IPS-20b (cell line): Measurements from ENCODE around the gene NLGN1.
"Not testable (repeated sequence)": the region's sequence is repeated elsewhere in the genome, so short reads cannot be mapped to it uniquely, and the experiment has no call there.

Experiments
- H3K27ac ChIP-seq: one replicate; pipeline ENCODE4 v1.5.1; 2013; ENCODE audit warnings: low read length
- H3K27me3 ChIP-seq: 2 replicates; pipeline ENCODE4 v1.6.1; 2013; ENCODE audit warnings: mild to moderate bottlenecking, low read length, inconsistent platforms; ENCODE audit not compliant: insufficient read depth
- H3K36me3 ChIP-seq: 2 replicates; pipeline ENCODE4 v1.6.1; 2013; ENCODE audit warnings: low read depth, mild to moderate bottlenecking, inconsistent platforms, low read length, moderate library complexity; ENCODE audit not compliant: insufficient read depth
- H3K4me1 ChIP-seq: 2 replicates; pipeline ENCODE4 v1.6.1; 2013; ENCODE audit warnings: mild to moderate bottlenecking, control low read depth, inconsistent platforms, low read length, moderate library complexity; ENCODE audit not compliant: insufficient read depth
- H3K4me3 ChIP-seq: 2 replicates; pipeline ENCODE4 v1.5.1; 2013; ENCODE audit warnings: mild to moderate bottlenecking, low read length, inconsistent platforms
- H3K9ac ChIP-seq: 2 replicates; pipeline ENCODE4 v1.6.1; 2013; ENCODE audit warnings: low read depth, mild to moderate bottlenecking, inconsistent platforms, low read length, moderate library complexity
- H3K9me3 ChIP-seq: 2 replicates; pipeline ENCODE4 v1.6.1; 2013; ENCODE audit warnings: mild to moderate bottlenecking, low read depth, low read length, inconsistent platforms; ENCODE audit not compliant: insufficient read depth

NLGN1 gene

GRCh38 chr3:173513123-173513522 lies 115.6 kb downstream of the NLGN1 start:
- Histone ChIP-seq H3K4me1 (no peaks in the 10 kb centered on the region), H3K27me3 (no peaks in the 10 kb centered on the region), H3K36me3 (no peaks in the 10 kb centered on the region), H3K27ac (no peak overlapping the region), H3K9me3 (no peaks in the 10 kb centered on the region), H3K9ac (no peak overlapping the region), H3K4me3 (no peak overlapping the region)

- Histone ChIP-seq H3K4me3 (no peak overlapping the region), H3K9ac (no peak overlapping the region), H3K27me3 (no peaks in the 10 kb centered on the region), H3K36me3 (no peaks in the 10 kb centered on the region), H3K9me3 (no peaks in the 10 kb centered on the region), H3K4me1 (0 out of 2 replicates have a peak, but pooled peaks cover 3% of the 10 kb centered on the region), H3K27ac (no peak overlapping the region)
Observed at GRCh38 chr3:173529062-173529711, 131.6 kb downstream of the NLGN1 start.

GRCh38 chr3:173531602-173532001 lies 134.1 kb downstream of the NLGN1 start:
- Histone ChIP-seq H3K4me1 (0 out of 2 replicates have a peak, but pooled peaks cover 3% of the 10 kb centered on the region), H3K27me3 (no peaks in the 10 kb centered on the region), H3K9ac (no peak overlapping the region), H3K27ac (no peak overlapping the region), H3K4me3 (no peak overlapping the region), H3K9me3 (no peaks in the 10 kb centered on the region), H3K36me3 (no peaks in the 10 kb centered on the region)

GRCh38 chr3:173538410-173538809 lies 140.9 kb downstream of the NLGN1 start:
- Histone ChIP-seq H3K9ac (no peak overlapping the region), H3K27me3 (no peaks in the 10 kb centered on the region), H3K4me3 (no peak overlapping the region), H3K36me3 (no peaks in the 10 kb centered on the region), H3K27ac (no peak overlapping the region), H3K4me1 (no peaks in the 10 kb centered on the region), H3K9me3 (no peaks in the 10 kb centered on the region)

GRCh38 chr3:173545590-173545989 lies 148.0 kb downstream of the NLGN1 start:
- H3K36me3 ChIP-seq, H3K4me1 ChIP-seq, H3K4me3 ChIP-seq, H3K9me3 ChIP-seq, H3K27ac ChIP-seq, H3K9ac ChIP-seq, H3K27me3 ChIP-seq: not testable (repeated sequence)

GRCh38 chr3:173547070-173547469 lies 149.5 kb downstream of the NLGN1 start:
- no peaks in the 10 kb centered on the region for H3K36me3 ChIP-seq
- H3K27me3 ChIP-seq = no peaks in the 10 kb centered on the region
- H3K4me3 ChIP-seq = no peak overlapping the region
- no peaks in the 10 kb centered on the region for H3K4me1 ChIP-seq
- no peak overlapping the region for H3K27ac ChIP-seq
- no peak overlapping the region for H3K9ac ChIP-seq
- no peaks in the 10 kb centered on the region for H3K9me3 ChIP-seq

GRCh38 chr3:173548261-173548660 lies 150.7 kb downstream of the NLGN1 start:
- Histone ChIP-seq H3K27me3 (no peaks in the 10 kb centered on the region), H3K9ac (no peak overlapping the region), H3K36me3 (no peaks in the 10 kb centered on the region), H3K4me3 (no peak overlapping the region), H3K4me1 (no peaks in the 10 kb centered on the region), H3K27ac (no peak overlapping the region), H3K9me3 (no peaks in the 10 kb centered on the region)

GRCh38 chr3:173552526-173552925 lies 155.0 kb downstream of the NLGN1 start:
- Histone ChIP-seq H3K4me3 (no peak overlapping the region), H3K9ac (no peak overlapping the region), H3K9me3 (no peaks in the 10 kb centered on the region)

GRCh38 chr3:173553635-173554280 lies 156.2 kb downstream of the NLGN1 start:
- Histone ChIP-seq H3K9ac (no peak overlapping the region), H3K36me3 (no peaks in the 10 kb centered on the region)

More at GRCh38 chr3:173552526-173552925, 155.0 kb downstream of the NLGN1 start:
- no peaks in the 10 kb centered on the region for H3K36me3 ChIP-seq
- H3K27me3 ChIP-seq = no peaks in the 10 kb centered on the region
- H3K4me1 ChIP-seq = no peaks in the 10 kb centered on the region
- H3K27ac ChIP-seq = no peak overlapping the region

GRCh38 chr3:173556546-173556945 lies 159.0 kb downstream of the NLGN1 start:
- Histone ChIP-seq H3K4me1 (no peaks in the 10 kb centered on the region), H3K9ac (no peak overlapping the region), H3K36me3 (no peaks in the 10 kb centered on the region), H3K9me3 (no peaks in the 10 kb centered on the region), H3K27me3 (no peaks in the 10 kb centered on the region), H3K27ac (no peak overlapping the region), H3K4me3 (no peak overlapping the region)

More at GRCh38 chr3:173553635-173554280, 156.2 kb downstream of the NLGN1 start:
- Histone ChIP-seq H3K27ac (no peak overlapping the region), H3K27me3 (no peaks in the 10 kb centered on the region), H3K9me3 (no peaks in the 10 kb centered on the region), H3K4me3 (no peak overlapping the region), H3K4me1 (no peaks in the 10 kb centered on the region)

- no peak overlapping the region for H3K4me3 ChIP-seq
- H3K27ac ChIP-seq = no peak overlapping the region
- H3K9me3 ChIP-seq = no peaks in the 10 kb centered on the region
- H3K4me1 ChIP-seq = peaks cover 5% of the 10 kb centered on the region; the same call in 1 of the 2 replicates
- no peaks in the 10 kb centered on the region for H3K27me3 ChIP-seq
- H3K9ac ChIP-seq = no peak overlapping the region
- H3K36me3 ChIP-seq = no peaks in the 10 kb centered on the region
Observed at GRCh38 chr3:173567997-173568396, 170.5 kb downstream of the NLGN1 start.

GRCh38 chr3:173568623-173569022 lies 171.1 kb downstream of the NLGN1 start:
- no peak overlapping the region for H3K4me3 ChIP-seq
- no peaks in the 10 kb centered on the region for H3K27me3 ChIP-seq
- H3K9me3 ChIP-seq = no peaks in the 10 kb centered on the region
- H3K27ac ChIP-seq = no peak overlapping the region
- no peaks in the 10 kb centered on the region for H3K36me3 ChIP-seq
- H3K4me1 ChIP-seq = peaks cover 5% of the 10 kb centered on the region; the same call in 1 of the 2 replicates
- no peak overlapping the region for H3K9ac ChIP-seq
